ENCODE data around the gene CAMK1D.
"Not testable (repeated sequence)": the region's sequence is repeated elsewhere in the genome, so short reads cannot be mapped to it uniquely, and the experiment has no call there.

CAMK1D gene

DNA sequence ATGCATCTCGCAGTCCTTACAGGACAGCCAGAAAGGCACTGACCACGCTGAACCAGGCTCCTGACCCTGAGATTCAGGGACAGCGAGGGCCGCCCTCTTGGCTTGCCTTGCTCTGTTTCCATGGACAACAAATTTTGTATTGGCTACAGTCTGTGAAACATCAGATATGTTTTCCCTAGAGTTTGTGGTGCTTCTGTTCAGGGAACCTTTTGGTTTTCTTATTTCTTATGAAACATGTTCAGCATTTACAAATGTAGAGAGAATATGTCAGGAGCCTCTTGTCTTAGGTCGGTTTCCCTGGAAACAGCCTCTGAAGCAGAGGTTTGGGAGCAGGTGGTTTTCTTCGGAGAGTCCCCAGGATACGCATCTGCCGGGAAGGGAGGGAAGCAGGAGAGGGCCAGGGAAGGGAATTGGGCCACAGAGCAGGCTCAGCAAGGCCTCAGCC lies 392.0 kb downstream of the CAMK1D start:
- no peak overlapping the region for H3K4me3 ChIP-seq (ENCODE audit: low read depth, low read length)
- no peak for DNase-seq (ENCODE audit: low read depth)

DNA sequence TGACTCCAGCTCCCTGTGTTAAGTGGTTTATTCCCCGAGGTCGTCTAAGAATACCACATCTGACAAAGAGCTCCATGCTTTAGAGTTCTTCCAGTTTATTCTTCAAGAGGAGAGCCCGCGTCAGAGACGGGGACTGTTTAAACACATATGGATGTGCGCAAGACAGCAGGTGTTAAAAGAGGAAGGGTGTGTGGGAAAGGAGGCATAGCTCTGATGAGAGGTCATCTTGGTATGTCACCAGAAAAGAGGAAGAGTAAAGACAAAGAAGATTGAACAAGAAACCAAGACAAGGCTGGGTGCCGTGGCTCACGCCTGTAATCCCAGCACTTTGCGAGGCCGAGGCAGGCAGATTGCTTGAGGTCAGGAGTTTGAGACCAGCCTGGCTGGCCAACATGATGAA lies 393.4 kb downstream of the CAMK1D start:
- H3K4me3 ChIP-seq (ENCODE audit: low read depth, low read length) = no peak overlapping the region
- DNase-seq (ENCODE audit: low read depth) = no peak

DNA sequence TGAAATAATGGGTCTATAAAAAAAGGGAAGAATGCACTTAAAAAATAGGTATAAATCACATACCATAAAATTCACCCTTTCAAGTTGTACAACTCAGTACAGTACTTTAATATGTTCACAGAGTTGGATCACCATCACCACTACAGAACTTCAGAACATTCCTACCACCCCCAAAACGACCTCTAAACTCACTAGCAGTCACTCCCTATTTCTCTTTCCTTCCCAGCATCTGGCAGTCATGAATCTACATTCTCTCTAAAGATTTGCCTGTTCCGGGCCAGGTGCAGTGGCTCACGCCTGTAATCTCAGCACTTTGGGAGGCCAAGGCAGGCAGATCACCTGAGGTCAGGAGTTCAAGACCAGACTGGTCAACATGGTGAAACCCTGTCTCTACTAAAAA lies 394.1 kb downstream of the CAMK1D start:
- not testable (repeated sequence) for H3K4me3 ChIP-seq (ENCODE audit: low read depth, low read length); DNase-seq (ENCODE audit: low read depth)

DNA sequence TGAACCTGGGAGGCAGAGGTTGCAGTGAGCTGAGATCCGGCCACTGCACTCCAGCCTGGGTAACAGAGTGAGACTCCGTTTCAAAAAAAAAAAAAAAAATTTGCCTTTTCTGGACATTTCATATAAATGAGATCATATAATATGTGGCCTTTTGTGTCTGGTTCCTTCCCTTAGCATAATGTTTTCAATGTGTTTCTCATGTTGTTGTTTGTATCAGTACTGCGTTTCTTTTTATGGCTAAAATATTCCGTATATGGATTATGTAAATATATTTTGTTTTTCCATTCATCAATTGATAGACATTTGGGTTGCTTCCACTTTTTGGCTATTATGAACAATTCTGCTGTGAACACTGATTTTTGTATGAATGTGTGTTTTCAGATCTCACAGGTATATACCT lies 394.6 kb downstream of the CAMK1D start:
- H3K4me3 ChIP-seq (ENCODE audit: low read depth, low read length) = no peak overlapping the region

DNA sequence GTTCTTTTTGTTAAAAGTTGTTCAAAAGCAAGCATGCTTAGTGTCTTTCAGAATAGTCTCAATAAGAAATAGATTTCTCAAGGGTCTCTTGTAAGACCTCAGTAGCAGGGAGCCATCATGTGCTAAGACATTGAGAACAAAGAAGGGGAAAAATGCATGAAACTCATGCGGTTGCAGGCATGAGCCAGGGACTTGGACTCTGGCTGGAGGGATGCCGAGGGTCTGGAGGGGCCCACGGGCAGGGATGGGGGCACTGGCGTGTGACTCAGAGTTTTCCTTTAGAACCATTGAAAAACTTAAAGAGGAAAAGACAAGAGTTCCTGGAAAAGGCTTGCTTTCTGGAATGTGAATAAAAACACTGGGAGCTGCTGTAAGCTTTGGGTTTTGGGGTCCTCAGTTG lies 398.8 kb downstream of the CAMK1D start:
- H3K4me3 ChIP-seq (ENCODE audit: low read depth, low read length) = no peak overlapping the region
- no peak for DNase-seq (ENCODE audit: low read depth)

More for the DNA sequence above, 394.6 kb downstream of the CAMK1D start:
- no peak for DNase-seq (ENCODE audit: low read depth)

DNA sequence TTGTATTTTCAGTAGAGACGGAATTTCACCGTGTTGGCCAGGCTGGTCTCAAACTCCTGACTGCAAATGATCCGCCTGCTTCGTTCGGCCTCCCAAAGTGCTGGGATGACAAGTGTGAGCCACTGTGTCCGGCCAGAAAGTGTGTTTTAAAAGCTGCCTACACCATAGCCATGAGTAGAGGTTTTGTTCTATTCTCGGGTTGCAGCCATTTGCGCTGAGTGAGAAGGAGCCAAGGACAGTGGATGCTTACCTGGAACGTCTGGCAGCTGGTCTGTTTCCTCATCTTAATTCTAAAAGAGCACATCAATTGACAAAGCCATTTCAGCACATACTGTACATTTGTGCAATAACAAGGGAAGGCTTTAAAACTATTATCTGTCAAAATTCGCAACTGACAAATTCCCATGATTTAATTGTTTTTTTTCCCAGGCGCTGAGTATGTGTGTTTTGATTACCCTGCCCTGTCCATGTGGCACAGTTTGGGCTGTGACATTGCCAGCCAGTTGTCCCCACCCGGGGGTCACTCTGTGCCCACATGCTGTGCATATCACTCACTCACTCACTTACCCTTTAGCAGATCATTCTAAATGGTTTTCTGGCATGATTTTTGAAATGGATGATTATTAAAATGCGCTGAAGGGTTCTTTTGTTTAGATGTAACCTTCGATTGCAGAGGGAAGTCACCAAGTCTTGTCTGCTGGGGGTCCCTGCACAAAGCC lies 400.6 kb downstream of the CAMK1D start:
- DNase-seq (ENCODE audit: low read depth) = no peak
- no peak overlapping the region for H3K4me3 ChIP-seq (ENCODE audit: low read depth, low read length)

DNA sequence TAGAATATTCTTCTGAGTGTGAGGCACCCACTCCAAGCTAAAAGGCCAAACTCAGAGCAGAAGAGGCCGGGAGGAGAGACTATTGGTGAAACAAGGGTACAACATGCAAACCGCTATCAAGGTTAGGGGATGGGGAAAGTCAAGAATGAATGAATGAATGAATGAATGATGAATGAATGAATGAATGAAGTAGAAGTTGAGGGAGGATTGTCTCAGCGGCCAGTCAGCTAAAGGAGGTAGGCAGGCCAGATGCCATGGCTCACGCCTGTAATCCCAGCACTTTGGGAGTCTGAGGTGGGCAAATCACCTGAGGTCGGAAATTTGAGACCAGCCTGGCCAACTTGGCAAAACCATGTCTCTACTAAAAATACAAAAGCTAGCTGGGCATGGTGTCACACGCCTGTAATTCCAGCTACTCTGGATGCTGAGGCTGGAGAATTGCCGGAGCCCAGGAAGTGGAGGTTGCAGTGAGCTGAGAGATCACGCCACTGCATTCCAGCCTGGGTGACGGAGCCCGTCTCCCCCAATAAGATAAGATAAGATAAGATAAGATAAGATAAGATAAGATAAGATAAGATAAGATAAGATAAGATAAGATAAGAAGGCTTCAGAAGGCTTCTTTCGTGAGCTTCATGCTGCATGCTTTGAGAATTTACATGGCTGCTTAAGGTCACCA lies 401.3 kb downstream of the CAMK1D start:
- DNase-seq (ENCODE audit: low read depth) = no peak

DNA sequence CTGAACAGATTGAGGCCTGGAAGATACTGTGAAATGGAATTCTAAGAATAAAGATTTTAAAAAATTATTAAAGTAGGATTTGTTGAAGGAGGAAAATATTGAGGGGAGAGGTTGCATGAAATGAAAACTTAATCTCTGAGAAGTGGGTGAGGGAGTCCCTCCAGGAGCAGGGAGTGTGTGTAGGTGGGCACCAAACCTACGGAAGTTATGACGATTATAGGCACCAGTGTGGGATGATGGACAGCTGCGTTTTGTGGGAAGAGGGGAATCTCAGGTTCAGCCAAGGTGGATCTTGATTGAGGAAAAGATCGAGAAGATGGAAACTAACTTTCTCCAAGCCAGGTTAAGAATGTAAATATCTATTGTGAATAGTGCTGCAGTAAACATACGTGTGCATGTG lies 405.7 kb downstream of the CAMK1D start:
- DNase-seq (ENCODE audit: low read depth) = no peak
- no peak overlapping the region for H3K4me3 ChIP-seq (ENCODE audit: low read depth, low read length)

More for the DNA sequence above, 401.3 kb downstream of the CAMK1D start:
- H3K4me3 ChIP-seq (ENCODE audit: low read depth, low read length) = no peak overlapping the region

DNA sequence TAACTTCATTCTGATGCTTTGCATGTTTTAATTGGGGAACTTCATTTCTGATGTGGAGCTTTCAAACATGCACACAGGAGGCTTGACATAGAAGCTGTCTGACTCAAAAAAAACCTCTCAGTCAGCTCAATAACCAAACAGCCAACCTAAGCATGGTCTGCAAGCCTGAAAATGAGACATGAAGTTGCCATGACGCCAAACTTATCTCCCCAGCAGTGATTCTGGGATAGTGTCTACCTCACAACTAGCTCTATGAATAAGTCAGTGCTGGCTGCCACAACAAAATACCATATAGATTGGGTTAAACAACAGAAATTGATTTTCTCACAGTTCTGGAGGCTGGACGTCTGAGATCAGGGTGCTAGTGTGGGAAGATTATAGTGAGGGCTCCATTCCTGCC lies 408.0 kb downstream of the CAMK1D start:
- no peak for DNase-seq (ENCODE audit: low read depth)
- no peak overlapping the region for H3K4me3 ChIP-seq (ENCODE audit: low read depth, low read length)

DNA sequence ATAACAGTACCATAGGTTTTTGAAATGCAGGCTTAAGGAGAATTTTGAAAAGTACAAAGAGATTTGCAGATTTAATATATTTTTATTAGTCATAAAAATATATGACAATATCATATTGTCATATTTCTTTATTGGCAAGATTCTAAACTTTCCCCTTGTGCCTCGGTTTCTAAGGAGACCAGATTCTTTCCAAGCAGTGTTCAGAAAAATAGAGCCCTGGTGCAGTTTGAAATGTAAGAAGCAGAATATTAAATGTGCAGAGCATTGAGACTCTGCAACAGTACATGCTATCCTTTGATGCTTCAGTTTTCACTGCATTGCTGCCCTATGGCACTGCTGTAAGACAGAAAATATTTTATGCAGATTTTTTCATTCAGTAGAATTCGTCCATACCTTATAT lies 408.9 kb downstream of the CAMK1D start:
- H3K4me3 ChIP-seq (ENCODE audit: low read depth, low read length) = no peak overlapping the region
- no peak for DNase-seq (ENCODE audit: low read depth)

DNA sequence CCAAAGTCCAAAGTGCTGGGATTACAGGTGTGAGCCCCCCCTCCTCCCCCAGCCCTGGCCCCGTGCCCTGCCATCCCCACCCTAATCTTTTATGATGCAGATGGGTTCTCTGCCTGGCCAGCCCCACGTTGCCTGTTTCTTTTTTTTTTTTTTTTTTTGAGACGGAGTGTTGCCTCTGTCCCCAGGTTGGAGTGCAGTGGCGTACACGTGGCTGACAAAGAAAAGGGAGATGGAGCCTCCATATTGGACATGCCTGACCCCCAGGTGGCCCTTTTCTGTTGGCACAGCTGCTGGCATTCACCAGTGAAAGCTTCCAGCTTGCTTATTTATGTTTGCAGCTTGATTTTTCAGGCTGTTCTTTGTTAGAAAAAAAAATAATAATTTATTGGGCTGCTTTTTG lies 416.9 kb downstream of the CAMK1D start:
- no peak overlapping the region for H3K4me3 ChIP-seq (ENCODE audit: low read depth, low read length)
- DNase-seq (ENCODE audit: low read depth) = no peak

DNA sequence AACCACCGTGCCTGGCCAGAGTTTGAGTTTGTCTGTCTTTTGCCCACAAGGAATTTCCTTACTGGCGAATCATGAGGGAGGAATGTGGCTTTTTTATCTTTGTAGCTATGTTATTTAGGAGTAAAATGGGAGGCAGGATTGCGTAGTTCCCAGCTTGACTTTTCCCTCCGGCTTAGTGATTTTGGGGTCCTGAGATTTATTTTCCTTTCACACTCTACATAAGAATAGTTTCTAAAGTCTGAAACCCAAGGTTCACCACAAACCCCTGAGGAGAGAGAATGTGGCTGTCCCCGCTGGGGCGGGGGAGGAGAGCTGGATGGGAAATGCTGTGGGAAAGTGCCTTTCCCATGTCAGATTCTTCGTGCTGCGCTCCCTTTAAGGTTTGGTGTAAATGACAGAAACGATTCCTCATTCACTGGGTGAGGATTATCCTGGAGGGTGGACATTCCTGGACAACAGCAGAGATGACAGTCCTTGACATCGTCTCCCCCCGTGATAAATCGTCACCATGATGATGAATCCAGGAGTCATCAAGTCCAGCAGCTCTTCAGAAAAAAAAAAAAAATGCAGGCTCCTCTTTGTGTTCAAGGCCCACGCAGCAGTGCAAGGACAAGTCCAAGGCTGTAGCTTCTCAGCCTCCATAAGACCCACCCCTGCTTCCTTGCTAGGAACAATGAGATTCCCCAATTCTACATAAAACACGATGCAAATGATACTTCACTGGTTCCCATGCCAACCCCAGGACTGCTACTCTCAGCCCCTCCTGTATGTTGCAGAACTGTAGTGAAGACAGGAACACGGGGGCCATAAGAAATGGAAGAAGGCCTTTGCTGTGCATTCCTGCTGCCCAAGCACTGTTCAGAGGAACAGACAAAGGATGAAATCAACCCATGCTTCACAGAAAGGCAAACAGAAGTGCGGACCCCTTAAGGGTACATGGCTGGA lies 419.1 kb downstream of the CAMK1D start:
- no peak for DNase-seq (ENCODE audit: low read depth)
- H3K4me3 ChIP-seq (ENCODE audit: low read depth, low read length) = no peak overlapping the region

DNA sequence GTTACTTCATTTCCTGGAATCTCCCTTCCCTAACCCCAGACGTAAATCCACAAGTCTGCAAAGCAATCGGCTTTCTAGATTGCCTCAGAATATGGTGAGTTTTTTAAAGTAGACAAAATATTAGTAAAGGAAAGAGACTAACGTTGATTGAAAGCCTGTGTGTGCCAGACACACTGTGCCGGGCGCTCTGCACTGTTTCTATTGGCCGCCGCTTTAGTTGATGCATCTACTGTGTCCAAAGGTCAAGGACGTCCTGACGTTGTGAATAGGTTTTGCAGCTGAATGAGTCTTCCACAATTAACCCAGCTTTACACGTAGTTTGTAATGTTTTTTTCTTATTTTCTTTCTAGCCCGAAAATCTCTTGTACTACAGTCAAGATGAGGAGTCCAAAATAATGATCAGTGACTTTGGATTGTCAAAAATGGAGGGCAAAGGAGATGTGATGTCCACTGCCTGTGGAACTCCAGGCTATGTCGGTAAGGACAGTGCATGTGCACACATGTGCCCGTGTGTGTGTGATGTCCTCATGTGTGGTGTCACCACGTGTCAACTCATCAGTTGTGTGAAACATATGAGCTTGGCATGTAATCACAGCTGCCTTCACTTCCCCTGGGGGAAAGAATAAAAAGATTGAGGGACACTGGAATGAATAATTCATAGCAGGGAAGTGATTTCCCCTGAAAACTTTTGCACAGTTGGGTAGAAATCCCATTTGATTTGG lies 420.1 kb downstream of the CAMK1D start:
- no peak for DNase-seq (ENCODE audit: low read depth)
- no peak overlapping the region for H3K4me3 ChIP-seq (ENCODE audit: low read depth, low read length)

DNA sequence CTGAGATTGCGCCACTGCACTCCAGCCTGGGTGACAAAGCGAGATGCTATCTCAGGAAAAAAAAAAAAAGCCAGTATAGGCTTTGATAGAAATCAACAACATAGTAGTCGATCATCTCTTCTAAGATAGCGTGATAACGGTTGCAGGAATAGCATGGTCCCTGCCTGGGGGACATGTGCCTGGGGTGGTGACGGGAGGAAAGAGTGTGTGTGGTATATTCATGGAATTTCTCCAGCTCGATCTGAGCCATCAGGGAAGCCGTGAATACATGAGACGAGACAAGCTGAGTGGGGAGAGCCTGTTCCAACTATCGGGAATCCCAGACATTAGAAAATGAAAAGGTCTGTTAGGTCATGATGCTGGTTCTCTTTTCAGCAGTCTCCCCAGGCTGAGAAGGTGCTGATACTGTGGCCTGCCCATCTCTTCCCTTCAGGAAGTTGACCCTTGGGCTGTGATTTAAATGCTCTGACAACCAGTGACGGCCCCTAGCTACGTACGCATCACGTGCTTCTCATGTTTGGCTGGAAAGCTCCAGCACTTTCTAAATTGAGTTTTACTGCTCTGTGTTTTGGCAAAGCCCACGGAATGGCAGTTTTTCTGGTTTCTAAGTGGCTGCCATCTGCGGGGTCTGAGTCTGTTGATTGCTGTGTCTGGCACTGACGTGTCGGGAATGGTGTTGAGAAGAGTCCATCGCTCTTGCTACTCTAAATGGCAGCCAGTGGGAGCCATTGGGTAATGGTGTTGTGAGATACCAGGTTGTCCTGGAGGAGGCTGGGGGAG lies 422.8 kb downstream of the CAMK1D start:
- H3K4me3 ChIP-seq (ENCODE audit: low read depth, low read length) = no peak overlapping the region
- no peak for DNase-seq (ENCODE audit: low read depth)

DNA sequence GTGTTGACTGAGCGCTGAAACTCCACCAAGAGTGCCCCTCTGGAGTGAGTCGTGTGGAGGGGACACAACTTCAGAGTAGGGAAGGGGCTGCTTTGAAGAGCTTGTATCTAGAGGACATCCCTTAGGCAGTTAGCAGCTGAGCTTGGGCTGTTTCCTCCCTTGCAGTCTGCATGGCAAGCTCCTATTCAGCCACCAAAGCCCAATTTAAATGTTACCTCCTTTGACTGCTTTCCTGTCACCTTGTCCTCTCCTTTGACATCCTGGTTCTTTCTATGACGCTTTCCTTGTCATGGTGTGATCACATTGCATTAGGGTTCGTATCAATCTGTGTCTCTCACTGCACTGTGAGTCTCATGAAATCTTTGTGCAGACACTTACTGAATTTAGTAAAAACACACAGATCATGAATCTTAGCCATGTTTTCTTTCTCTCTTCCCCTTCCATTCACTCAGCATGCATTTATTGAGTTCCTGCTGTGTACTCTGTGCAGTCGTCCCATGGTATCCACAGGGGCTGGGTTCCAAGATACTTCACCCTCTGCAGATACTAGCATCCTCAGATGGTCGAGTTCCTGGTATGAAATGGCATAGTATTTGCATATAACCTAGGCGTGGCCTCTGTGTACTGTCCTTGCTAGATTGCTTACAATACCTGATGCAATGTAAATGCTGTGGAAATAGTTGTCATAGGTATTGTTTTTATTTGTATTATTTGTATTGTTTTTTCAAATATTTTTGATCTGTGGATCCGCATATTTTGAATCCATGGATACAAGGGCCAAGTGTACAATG lies 423.6 kb downstream of the CAMK1D start:
- DNase-seq (ENCODE audit: low read depth) = no peak

DNA sequence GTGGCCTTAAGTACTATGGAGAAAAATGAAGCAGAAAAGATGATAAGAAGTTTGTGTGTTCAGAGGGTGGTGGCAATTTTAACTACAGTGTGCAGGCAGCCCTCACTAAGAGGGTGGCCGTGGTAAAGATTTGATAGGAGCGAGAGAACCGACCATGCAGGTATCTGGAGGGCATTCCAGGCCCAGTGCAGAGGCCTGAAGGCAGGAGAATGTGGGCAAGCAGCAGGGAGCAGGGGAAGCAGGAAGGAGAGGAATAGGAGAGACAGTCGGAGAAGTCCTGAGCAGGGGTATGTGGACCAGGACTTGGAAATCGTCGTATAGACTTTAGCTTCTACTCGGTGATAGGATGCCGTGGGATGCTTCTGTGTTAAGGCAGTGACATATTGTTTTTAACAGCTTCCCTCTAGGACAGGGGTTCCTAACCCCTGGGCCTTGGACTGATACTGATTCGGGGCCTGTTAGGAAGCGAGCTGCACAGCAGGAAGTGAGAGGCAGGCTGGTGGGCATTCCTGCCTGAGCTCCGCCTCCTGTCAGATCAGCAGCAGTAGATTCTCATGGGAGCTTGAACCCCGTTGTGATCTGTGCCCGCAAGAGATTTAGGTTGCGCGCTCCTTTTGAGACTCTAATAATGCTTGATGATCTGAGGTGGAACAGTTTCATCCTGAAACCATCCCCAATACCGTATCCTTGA lies 425.0 kb downstream of the CAMK1D start:
- DNase-seq (ENCODE audit: low read depth) = no peak
- no peak overlapping the region for H3K4me3 ChIP-seq (ENCODE audit: low read depth, low read length)

More for the DNA sequence above, 423.6 kb downstream of the CAMK1D start:
- no peak overlapping the region for H3K4me3 ChIP-seq (ENCODE audit: low read depth, low read length)

DNA sequence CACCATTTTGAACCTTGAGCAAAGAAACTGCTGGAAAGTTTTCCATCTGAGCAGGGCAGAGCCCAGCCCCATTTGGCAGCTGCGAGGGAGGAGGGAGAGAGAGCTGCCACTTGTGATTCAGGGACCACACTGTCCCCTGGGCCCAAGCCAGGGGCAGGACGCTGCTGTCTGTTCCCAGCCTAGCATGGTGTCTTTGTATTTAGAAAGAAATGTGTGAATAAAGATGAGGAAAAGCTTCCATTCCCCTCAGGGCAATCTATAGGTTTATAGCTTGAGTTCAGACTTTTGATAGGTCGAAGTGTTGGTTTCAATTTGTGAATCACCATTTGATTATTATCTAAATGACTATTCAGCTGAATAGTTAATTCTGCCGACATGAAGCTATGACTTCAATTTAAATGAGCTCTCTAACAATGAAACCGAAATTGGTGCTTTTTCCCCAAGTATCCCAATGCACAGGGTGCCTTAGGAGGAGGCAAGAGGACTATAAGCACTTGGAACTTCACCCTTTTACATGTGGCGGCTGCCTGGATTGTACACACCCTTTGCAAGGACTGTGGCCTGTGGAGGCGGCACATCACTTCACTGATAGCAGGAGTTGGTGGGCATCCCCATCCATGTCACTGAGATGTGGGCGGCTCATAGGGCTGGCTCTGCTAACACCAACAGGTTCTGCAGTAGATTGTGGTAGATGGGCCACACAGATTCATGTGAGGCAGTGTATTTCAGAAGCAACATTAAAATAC lies 428.7 kb downstream of the CAMK1D start:
- DNase-seq (ENCODE audit: low read depth) = no peak
- no peak overlapping the region for H3K4me3 ChIP-seq (ENCODE audit: low read depth, low read length)

All from skeletal muscle cell (primary cell).